ENCODE measurements around the gene ZNF41.
"Not testable (repeated sequence)": the region's sequence is repeated elsewhere in the genome, so short reads cannot be mapped to it uniquely, and the experiment has no call there.

Gene ZNF41

DNA sequence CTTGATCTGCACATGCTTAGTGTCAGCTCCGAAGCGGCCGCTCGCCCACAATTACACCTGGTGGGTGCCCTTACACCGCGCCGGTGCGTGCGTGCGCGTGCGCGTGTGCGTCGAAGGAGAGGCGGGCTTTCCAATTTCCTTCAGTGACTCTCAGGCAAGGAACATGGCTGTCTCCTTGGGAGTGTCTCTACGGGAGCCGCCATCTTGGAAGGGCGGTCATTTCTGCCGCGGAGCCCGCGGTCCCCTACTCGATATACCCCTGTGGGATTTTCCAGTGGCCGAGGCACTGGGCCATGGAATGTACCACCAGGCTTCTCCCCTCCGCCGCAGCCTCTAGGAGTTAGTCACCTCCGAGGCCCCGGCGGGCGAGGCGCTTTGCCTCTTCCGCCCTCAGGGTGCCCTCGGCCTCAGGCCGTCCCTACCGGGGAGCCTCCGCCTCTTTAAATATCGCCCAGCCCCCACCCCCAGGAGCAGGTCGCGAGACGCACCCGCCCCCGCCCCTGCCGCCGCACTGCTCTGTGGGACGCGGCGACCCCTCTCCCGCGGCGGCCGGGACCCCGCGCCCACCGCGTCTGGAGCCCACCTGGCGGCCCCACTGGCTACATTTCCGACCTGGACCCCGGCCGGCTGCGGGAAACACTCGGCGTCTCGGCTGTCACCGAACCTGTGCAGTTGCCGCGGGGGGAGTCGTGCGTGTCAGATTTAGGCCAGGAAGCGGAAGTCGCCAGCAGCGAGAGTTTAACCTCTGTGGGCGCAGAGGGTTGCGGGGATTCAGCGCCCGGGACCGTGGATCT is at the start of gene ZNF41:
TSS of gene ZNF41 (minus strand) at position 711 of the 794 bp plus-strand sequence. CDS start 15,741 bp downstream, outside the sequence.
- Histone ChIP-seq H3K4me3 (peak within 1 kb of the TSS; percentile 51 to 77 (median 67)), H3K27ac (peak within 1 kb of the TSS; percentile 87 to 100 (median 97))

DNA sequence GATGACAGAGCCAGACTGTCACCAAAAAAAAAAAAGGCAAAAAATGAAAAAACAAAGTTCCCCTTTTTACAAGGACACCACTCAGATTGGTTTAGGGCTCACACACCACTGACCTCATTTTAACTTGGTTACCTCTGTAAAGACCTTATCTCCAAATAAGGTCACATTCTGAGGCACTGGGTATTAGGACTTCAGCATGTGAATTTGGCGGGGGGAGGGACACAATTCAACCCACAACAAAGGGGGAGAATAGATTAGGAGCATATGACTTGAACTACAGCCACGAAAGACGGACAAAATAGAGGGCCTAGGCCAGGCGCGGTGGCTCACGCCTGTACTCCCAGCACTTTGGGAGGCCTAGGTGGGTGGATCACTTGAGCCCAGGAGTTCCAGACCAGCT is 47.0 kb upstream of the ZNF41 start:
- no peak overlapping the region for H3K4me3 ChIP-seq
- H3K27ac ChIP-seq: no peak overlapping the region

DNA sequence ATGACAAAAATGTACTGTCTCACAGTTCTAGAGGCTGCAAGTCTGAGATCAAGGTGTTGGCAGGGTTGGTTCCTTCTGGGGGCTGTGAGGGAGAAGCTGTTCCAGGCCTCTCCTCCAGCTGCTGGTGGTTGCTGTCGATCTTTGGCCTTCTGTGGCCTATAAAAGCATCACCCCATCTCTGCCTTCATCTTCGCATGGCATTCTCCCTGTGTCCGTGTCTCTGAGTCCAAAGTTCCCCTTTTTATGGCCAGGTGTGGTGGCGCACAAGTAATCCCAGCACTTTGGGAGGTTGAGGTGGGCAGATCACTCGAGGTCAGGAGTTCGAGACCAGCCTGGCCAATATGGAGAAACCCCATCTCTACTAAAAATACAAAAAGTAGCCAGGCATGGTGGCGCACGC is 46.5 kb upstream of the ZNF41 start:
- H3K27ac ChIP-seq: no peak overlapping the region
- no peak overlapping the region for H3K4me3 ChIP-seq

DNA sequence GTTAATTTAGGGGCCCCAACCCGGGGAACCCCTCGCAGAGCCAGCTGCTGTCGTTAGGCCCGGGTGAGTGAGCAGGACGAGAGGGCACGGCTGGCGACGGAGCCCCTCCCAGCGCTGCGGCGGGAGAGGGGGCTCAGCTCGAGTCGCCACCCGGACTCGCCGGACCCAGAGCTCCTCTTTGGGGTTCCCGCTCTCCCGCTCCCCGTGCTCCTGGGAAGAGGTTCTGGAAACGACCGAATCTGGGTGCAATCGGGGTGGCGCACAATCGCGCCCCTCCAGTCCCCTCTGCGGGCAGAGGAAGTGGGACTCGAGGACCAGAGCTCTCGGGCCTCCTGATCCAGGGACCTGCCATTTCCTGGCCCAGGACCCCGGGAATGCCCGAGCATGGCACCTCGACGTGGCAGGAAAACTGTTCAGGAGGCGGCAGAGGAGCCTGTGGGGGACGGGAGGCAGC is 40.7 kb upstream of the ZNF41 start:
- H3K4me3 ChIP-seq: peak overlapping the region; percentile 31 to 53 (median 45)
- peak overlapping the region in 8 of 21 experiments; percentile 19 to 50 (median 26) for H3K27ac ChIP-seq

DNA sequence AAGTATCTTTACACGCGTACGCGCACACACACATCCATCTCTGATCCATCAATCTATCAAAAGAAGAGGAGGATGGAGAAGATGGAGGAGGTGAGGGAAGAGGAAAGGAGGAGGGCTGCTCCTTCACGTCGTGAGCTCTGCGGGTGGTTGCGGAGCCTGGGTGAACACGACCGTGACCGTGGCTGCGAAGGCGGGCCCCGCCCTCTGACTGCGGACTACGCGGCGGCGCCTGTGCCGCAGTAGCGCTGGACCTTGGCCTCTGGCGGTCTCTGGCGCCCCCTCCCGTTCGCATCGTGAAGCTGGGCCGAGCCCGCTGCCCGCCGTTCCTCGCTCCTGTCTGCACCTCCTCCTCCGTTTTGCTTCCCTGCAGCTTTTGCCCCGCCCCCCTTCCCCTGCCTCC is 40.3 kb upstream of the ZNF41 start:
- Histone ChIP-seq H3K4me3 (peak overlapping the region; percentile 31 to 53 (median 45)), H3K27ac (peak overlapping the region in 6 of 21 experiments; percentile 21 to 50 (median 26))

DNA sequence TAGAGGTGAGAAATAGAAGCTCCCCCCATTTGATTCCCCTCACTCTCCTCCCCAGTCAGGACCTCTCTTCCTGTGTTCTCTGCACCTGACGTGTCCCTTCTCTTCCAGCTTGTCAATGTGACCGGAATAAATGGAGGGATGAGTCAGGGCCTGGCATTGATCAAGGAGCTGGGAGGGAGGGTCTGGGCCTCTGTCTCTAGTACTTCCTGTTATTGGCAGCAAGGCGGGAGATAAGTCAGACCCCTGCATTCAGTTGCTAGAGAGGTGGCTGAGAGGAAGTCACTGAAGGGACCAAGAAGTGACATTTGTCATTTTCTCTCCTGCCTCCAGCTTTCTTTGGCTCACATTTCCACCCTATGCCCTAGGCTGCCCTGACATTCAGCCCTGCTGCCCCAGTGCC is 35.1 kb upstream of the ZNF41 start:
- Histone ChIP-seq H3K4me3 (no peak overlapping the region), H3K27ac (no peak overlapping the region)

DNA sequence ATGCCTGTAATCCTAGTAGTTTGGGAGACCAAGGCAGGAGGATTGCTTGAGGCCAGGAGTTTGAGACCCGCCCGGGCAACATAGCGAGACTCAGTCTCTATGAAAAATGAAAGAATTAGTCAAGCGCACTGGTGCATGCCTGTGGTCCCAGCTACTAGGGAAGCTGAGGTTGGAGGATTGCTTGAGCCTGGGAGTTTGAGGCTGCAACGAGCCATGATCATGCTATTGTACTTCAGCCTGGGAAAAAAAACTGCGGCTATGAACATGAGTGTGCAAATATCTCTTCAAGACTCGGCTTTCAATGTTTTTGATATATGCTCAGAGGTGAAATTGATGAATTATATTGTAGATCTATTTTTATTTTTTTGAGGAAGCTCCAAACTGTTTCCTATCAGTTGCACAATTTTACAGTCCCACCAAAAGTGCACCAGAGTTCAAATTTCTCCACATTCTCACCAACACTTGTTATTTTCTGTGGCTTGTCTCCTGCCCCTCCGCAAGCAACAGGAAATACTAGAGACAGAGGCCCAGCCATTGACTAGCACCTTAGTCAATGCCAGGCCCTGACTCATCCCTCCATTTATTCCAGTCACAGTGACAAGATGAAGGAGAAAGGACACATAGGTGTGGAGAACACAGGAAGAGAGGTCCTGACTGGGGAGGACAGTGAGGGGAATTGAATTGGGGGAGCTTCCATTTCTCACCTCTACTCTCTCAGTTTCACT is 33.1 kb upstream of the ZNF41 start:
- H3K4me3 ChIP-seq: no peak overlapping the region
- H3K27ac ChIP-seq: no peak overlapping the region

DNA sequence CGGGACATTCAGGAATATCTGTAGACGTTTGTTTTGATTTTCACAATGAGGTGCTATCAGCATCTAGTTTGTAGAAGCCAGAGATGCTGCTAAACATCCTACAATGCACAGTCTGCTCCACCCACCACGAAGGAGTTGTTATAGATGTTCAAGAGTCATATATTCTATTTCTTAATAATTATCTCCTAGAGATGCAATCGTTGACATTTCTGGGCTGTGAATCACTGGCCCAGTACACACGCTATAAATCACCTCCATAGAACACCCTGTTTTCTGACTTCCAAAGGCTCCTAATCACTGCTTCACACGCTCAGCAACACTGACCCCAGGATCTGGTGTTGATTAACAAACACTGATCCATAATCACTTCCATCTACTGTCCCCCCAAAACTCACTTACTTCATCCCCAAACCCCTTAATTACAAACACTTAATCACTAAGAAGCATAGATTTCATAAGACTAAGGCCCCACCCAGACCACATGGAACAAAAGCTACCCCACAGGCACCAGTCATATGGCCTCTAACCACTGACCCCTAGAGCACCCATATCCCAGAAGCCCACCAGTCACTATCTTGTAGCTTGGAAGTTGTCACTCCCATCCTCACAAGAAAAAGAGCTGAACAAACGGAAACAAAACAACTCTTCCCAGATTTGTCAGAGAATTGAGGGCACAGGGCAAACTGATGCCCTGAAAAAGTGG is 31.7 kb upstream of the ZNF41 start:
- Histone ChIP-seq H3K4me3 (no peak overlapping the region), H3K27ac (no peak overlapping the region)

DNA sequence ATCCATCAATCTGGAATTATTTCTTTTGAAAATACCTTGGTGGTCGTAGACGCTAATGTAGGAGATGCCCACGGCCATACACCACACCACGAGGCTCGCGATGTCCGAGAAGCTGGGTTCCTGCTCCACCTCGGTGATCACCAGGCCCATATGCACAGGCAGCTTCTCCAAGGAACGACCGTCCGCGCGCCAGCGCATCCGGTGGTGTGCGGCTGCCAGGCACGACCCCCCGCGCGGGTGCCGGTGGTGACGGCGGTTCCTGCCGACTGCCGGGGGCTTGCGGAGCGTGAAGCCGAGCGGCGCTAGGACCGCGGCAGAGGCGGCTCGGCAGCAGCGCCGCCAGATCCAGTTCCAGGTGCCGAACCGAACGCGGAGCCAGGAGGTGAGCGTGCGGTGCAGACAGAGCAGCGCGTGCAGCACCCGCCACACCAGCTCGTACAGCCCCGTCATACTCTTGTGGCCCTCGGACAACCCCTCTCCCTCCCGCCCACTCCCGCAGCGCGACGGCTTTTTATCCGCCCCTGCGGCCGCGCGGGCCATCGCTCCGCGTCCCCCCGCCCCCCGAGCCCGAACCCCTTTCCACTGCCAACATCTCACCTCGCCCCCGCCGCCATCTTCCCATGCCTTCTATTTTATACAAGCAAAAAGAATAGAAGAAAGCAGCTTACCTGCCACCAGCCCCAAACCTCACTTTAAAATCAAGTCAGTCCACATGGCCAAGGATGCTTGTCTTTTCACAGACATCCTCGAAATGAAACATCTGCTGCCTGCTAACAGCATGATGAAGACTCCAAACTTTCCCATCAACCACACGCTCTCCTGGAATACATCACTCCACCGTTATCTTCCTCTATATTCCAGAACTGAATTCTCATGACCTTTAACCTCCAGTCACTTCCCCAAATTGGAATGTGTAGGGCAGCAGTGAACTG is 30.3 kb upstream of the ZNF41 start:
- Histone ChIP-seq H3K27ac (peak overlapping the region in 1 of 21 experiments; percentile 7), H3K4me3 (peak overlapping the region in 6 of 7 experiments; percentile 19 to 43 (median 28))

DNA sequence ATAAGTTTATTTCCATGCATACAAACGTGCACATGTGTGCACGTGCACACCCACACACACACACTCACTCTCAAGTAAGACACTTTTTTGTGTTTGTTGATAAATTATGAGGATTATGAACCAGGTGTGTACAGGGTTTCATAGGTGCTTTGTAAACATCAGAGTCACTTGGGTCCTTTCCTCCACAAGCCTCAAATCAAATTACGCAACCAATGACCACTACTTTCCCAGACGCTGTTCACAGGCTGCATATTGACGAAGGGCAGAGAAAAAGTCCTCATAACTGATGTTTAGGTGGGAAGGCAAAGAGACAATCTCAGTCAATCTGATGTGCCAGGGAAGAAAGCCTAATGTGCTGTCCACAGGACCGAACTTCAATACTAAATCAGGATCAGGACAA is 29.4 kb upstream of the ZNF41 start:
- not testable (repeated sequence) for H3K4me3 ChIP-seq, H3K27ac ChIP-seq

DNA sequence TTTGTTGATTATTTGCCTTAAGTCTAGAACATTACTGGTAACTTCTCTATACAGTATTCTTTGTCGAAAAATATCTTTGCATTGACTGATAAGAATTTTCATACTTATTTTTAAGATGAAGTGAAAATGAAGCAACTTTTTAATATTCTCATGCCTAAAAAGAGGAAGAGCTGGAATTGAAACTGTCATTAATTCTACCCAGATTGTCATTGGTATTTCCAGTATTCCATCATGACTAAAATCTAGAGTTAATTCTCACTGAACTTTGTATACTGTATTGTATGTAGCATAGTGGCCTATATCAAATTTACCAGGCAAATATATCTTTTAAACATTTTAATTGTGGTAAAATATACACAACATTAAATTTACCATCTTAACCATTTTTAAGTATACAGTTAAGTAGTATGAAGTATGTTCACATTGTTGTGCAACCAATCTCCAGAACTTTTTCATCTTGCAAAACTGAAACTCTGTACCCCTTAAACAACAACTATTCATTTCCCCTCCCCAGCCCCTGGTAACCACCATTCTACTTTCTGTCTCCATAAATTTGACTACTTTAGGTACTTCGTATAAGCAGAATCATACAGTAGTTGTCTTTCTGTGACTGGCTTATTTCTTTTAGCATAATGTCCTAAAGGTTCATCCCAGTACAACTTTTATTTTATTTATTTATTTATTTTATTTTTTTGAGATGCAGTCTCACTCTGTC is 24.3 kb upstream of the ZNF41 start:
- no peak overlapping the region for H3K4me3 ChIP-seq
- H3K27ac ChIP-seq: no peak overlapping the region

DNA sequence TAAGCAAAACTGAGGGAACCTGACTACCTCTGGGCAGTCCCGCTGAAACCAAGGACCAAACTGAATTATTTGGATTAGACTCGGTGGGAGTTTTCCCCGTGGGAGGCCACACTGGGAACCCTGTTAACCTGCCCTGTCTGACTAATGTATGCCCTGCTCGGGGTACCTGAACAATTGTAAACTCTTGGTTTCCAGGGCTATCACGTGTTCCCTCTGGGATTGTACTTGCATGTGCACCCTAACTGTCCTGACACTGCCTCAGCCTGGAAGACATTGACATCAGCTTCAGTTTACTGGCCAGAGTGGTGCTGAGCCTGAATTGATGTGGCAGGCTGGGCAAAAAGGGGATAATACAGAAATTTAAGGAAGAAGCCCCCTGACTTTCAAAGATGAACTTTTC is 20.1 kb upstream of the ZNF41 start:
- H3K27ac ChIP-seq: no peak overlapping the region
- no peak overlapping the region for H3K4me3 ChIP-seq

DNA sequence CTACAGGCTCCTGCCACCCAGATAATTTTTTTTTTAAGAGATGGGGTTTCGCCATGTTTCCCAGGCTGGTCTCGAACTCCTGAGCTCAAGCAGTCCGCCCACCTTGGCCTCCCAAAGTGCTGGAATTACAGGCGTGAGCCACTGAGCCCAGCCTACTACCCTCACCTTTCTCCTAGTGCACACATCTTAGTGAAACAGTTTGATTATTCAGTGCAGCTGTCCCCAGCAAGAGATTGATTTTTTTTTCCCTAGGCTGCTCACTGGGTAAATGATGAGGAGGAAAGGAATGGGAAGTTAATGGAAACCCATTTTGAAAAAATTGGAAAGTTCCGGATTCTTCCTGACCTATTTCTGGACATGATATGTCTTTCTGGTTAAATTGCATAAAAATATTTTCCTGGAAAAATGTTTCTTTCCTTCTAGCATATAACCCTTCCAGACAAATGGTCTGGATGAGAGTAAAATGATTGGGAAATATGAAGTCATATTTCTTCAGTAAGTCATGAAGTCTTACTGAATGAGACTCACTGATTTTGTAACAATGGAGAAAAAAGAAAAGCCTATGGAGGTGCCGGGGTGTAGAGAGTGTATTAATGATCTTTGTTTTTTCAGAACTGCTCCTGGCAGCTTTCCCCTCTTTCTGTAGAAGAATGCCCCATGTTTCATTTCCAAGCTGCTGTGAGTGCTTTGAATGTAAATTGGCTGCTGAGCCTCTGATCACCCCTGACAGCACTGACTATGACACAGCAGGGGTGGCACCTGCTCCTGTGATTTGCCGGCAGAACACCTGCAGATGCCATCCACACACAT is 19.5 kb upstream of the ZNF41 start:
- peak overlapping the region in 1 of 21 experiments; percentile 64 for H3K27ac ChIP-seq
- no peak overlapping the region for H3K4me3 ChIP-seq

DNA sequence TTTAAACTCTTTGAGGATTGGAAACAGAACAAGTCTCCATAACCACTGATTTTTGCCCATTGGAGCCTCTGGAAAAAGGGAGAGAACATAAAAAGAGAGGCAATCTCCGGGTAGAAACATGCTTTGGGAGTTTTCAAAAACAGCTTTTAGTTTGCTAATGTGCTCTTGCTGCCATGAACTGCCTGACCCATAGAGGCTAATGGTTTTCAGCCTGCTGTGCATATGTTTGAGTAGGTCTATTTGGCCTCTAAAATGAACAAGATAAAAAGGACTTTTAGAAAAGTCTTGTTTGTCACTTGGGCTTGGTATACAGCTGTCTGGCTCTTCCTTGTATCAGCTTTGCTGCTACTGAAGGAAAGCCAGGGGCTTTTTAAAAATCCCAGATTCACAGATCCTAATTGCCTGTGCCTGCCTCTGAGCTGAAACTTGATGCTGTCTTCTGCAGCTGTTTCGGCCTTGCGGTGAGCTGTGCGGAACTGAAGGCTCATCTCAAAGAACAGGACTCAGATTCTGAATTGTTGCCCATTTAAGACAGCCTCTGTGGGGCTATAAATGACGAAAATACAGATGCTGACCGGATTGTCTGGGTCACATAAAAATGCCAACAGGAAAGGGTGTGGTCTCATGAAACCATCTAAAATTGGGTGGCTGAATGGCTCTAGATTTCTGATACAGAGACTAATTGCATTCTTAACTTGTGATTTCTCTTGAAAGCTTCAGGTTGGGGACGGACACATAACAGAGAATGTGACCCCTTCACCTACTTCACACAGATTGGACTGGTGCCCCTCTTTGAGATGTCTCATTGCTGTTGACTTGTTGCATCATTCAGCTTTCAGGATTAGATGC is 18.4 kb upstream of the ZNF41 start:
- Histone ChIP-seq H3K4me3 (no peak overlapping the region), H3K27ac (peak overlapping the region in 3 of 21 experiments; percentile 18 to 65 (median 36))

DNA sequence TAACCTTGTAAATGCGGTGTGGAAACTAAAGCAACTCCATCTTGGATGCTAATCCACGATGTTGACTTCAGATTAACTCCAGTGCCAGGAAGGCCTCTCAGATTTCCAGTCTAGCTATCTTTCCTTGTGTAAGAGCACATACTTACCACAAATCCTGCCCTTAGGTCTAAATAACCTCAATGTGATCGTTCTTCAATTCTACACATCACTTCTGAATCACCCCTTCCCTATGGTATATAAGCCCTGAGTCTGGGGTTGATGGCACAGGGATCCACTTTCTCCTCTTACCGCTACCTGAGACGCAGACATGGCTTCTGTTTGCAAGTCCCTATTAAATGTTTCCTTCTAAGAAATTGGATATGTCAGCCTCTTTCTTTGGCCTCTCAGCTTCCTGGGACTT is 17.5 kb upstream of the ZNF41 start:
- peak overlapping the region in 1 of 21 experiments; percentile 65 for H3K27ac ChIP-seq

DNA sequence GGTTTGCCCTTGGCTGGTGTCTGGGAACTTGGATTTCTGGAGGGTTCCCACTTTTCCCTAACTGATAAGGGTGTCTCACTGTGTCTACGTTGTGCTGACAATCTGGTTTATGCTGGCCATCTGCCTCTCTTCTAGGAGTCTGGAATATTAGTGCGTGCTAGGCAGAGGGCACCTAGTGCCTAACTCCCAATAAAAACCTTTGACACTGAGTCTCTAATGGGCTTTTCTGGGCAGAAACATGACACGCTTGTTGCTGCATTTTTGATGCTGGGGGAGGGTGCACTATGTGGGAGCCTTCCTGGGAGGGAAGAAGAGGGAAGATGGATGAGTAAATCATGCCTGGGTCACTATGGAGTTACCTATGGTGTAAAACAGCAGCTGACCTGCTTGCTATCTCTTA is 16.3 kb upstream of the ZNF41 start:
- Histone ChIP-seq H3K4me3 (no peak overlapping the region), H3K27ac (no peak overlapping the region)

More for the DNA sequence above, 17.5 kb upstream of the ZNF41 start:
- H3K4me3 ChIP-seq: no peak overlapping the region

DNA sequence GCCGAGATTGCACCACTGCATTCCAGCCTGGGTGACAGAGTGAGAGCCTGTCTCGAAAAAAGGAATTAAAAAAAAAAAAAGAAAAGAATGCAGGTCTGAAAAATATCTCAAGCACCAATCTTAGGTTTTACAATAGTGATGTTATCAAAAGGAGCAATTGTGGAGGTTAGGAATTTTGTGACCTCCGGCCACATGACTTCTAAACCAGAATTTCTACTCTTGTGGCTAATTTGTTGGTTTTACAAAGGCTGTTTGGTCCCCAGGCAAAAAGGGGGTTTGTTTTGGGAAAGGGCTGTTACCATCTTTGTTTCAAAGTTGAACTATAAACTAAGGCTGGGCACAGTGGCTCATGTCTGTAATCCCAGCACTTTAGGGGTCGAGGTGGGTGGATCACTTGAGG is 15.4 kb upstream of the ZNF41 start:
- Histone ChIP-seq H3K27ac (no peak overlapping the region), H3K4me3 (no peak overlapping the region)

Measured in skin epidermis (tissue), 12 donors.